HEK293 (cell line): Measurements from ENCODE around the gene ZFR.

ENCODE experiments used
- ATF2 ChIP-seq: fragments of 450-650 bp; formaldehyde crosslinking; IDR thresholded peaks from 2 replicates; pipeline ENCODE4 v1.5.1; 2016; ENCODE audit warnings: missing biosample characterization, missing genetic modification characterization, low read depth
- CTCF ChIP-seq: fragments of 450-650 bp; formaldehyde crosslinking; IDR thresholded peaks from 2 replicates; pipeline ENCODE4 v1.5.1; 2016; ENCODE audit warnings: missing biosample characterization, missing genetic modification characterization
- FEZF1 ChIP-seq: fragments of 450-650 bp; formaldehyde crosslinking; IDR thresholded peaks from 2 replicates; pipeline ENCODE4 v1.5.1; 2016; ENCODE audit warnings: missing biosample characterization, missing genetic modification characterization
- KLF1 ChIP-seq: fragments of 450-650 bp; formaldehyde crosslinking; IDR thresholded peaks from 2 replicates; pipeline ENCODE4 v1.5.1; 2016; ENCODE audit warnings: missing biosample characterization, missing genetic modification characterization
- PRDM1 ChIP-seq: fragments of 450-650 bp; formaldehyde crosslinking; IDR thresholded peaks from 2 replicates; pipeline ENCODE4; 2016; ENCODE audit warnings: missing biosample characterization, missing genetic modification characterization
- REST ChIP-seq: fragments of 450-650 bp; formaldehyde crosslinking; IDR thresholded peaks from 2 replicates; pipeline ENCODE4 v1.5.1; 2016; ENCODE audit warnings: missing biosample characterization, missing genetic modification characterization
- ZBTB48 ChIP-seq: fragments of 450-650 bp; formaldehyde crosslinking; IDR thresholded peaks from 2 replicates; pipeline ENCODE4 v1.5.1; 2016; ENCODE audit warnings: missing biosample characterization, missing genetic modification characterization
- ZNF10 ChIP-seq: fragments of 450-650 bp; formaldehyde crosslinking; IDR thresholded peaks from 2 replicates; pipeline ENCODE4 v1.5.1; 2017; ENCODE audit warnings: missing biosample characterization, missing genetic modification characterization
- ZNF114 ChIP-seq: fragments of 450-650 bp; formaldehyde crosslinking; IDR thresholded peaks from 2 replicates; pipeline ENCODE4 v1.5.0; 2017; ENCODE audit warnings: missing biosample characterization, missing genetic modification characterization
- ZNF391 ChIP-seq: fragments of 450-650 bp; formaldehyde crosslinking; IDR thresholded peaks from 2 replicates; pipeline ENCODE4 v1.5.1; 2016; ENCODE audit warnings: low read depth, missing biosample characterization, missing genetic modification characterization, borderline replicate concordance
- ZNF600 ChIP-seq: fragments of 450-650 bp; formaldehyde crosslinking; IDR thresholded peaks from 2 replicates; pipeline ENCODE4 v1.5.1; 2016; ENCODE audit warnings: missing biosample characterization, missing genetic modification characterization
- ZNF777 ChIP-seq: fragments of 450-650 bp; formaldehyde crosslinking; IDR thresholded peaks from 2 replicates; pipeline ENCODE4 v1.5.1; 2017; ENCODE audit warnings: missing biosample characterization, missing genetic modification characterization, borderline replicate concordance
- ZNF830 ChIP-seq: fragments of 450-650 bp; IDR thresholded peaks from 2 replicates; pipeline ENCODE4 v1.5.0; 2018; ENCODE audit warnings: missing biosample characterization, missing genetic modification characterization, low read depth, mild to moderate bottlenecking, moderate library complexity

GRCh38 chr5:32394981-32395380, 49.6 kb downstream of the ZFR start:
- TF ChIP-seq CTCF (tag by site-specific recombination): no peak
- TF ChIP-seq ZBTB48: no peak
- TF ChIP-seq ZNF114: no peak
- TF ChIP-seq ZNF600 (tag by site-specific recombination): no peak
- no peak for TF ChIP-seq FEZF1
- no peak for TF ChIP-seq ZNF830 (tag by site-specific recombination)
- TF ChIP-seq PRDM1 (tag by site-specific recombination): no peak
- no peak for TF ChIP-seq REST (tag by site-specific recombination)
- no peak for TF ChIP-seq ZNF777 (tag by site-specific recombination)
- TF ChIP-seq KLF1 (tag by site-specific recombination): no peak
- no peak for TF ChIP-seq ATF2
- no peak for TF ChIP-seq ZNF391 (tag by site-specific recombination)
- no peak for TF ChIP-seq ZNF10 (tag by site-specific recombination)
